Motor neuron (in vitro differentiated cells): Measurements from ENCODE around the gene UNC119B. TPM values are rescaled to one million over a fixed set of nuclear protein-coding genes. Genes with fewer than 3 reads are reported as not detected.
A peak's percentile ranks its signal among the peaks of the same experiment; 100 is the strongest.
"Not testable (repeated sequence)": the region's sequence is repeated elsewhere in the genome, so short reads cannot be mapped to it uniquely, and the experiment has no call there.

Experiments
- ATAC-seq, 8 experiments: fragments of 200-7000 bp; cut with Tn5 transposase; replicated peaks in 6 of 8; 2 replicates each; pipeline ENCODE4 v1.8.0; 2021; ENCODE audit warnings: mild to moderate bottlenecking in 8 of 8, moderate library complexity in 8 of 8
- H3K27ac ChIP-seq, 2 donors: fragments of 250-450 bp; sonication (Bioruptor Pico); 2 replicates each; pipeline ENCODE4 v1.9.0; 2021; ENCODE audit warnings: antibody characterized with exemption in 2 of 2, mild to moderate bottlenecking in 2 of 2, moderate library complexity in 1 of 2
- H3K4me1 ChIP-seq, 2 donors: fragments of 250-450 bp; sonication (Bioruptor Pico); replicated peaks in 1 of 2; 2 replicates each; pipeline ENCODE4 v1.6.1; 2021; ENCODE audit warnings: antibody characterized with exemption in 2 of 2, mild to moderate bottlenecking in 2 of 2, moderate library complexity in 1 of 2
- H3K4me3 ChIP-seq, 5 donors: fragments of 250-450 bp; sonication (Bioruptor Pico); 2 replicates each; pipeline ENCODE4 v1.9.0; 2021; ENCODE audit warnings: antibody characterized with exemption in 5 of 5, mild to moderate bottlenecking in 5 of 5, moderate library complexity in 4 of 5
- WGBS, 10 experiments: fragments of 450-650 bp; shearing (Covaris generic); methylation state at CpG; one replicate each; pipeline ENCODE4 v1.0.0; 2022; 5-methylcytosine and 5-hydroxymethylcytosine counted together
- in situ Hi-C, 9 experiments: fragments of 400-800 bp; cut with MboI; loops; one replicate each; pipeline ENCODE4 v1.15.0; 2021; ENCODE audit warnings: low sequenced_read_pairs in 9 of 9, low pct_unique_long_range_greater_than_20kb in 2 of 9; ENCODE audit not compliant: unreplicated experiment in 9 of 9
- total RNA-seq, 8 experiments: library from RNA; unstranded; fragments of 300-600 nt; gene quantifications; 2 replicates each; pipeline versions ENCODE4 v1.2.3 to v1.2.4, GENCODE V29; 2022

UNC119B gene
- total RNA-seq, result 10 to 100 TPM; 15.7 to 37.7 (median 20.8) TPM

- in situ Hi-C loops, result loop anchor here in 3 of 9 experiments (10.0 kb wide), 1 partner anchor 125 kb away; the partner anchor contains the start of gene POP5 (in 3 of the 3)
- 0 to 1% (median 0%) methylated on average over 2 to 24 of the region's 76 CpGs; no CpG with 5 or more reads in 7 of the 10 experiments for WGBS, 10 experiments
- peak within 1 kb of the TSS; percentile 80 to 82 for H3K27ac ChIP-seq
- H3K4me3 ChIP-seq, result peak within 1 kb of the TSS; percentile 80 to 99 (median 90)
- peak; percentile 79 to 86 (median 84) for ATAC-seq
- peaks cover 14 to 21% of the 10 kb centered on the region in 2 donors for H3K4me1 ChIP-seq
Observed at GRCh38 chr12:120710031-120710804, at the start of gene UNC119B. Gene UNC119B, plus strand, starts transcription at chr12:120710458. Its CDS starts 17 bp downstream, at chr12:120710475.

DNA sequence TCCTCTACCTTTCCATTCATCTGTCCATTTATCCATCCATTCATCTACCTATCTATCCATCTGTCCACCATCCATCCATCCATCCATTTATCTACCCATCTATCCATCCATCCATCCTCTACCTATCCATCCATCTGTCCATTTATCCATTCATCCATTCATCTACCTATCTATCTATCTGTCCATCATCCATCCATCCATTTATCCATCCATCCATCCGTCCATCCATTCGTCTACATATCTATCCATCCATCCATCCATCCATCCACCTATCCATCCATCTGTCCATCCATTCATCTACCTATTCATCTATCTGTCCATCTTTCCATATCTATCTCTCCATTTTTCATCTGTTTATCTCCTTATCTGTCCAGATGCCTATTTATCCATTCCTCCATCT lies 48.8 kb upstream of the UNC119B start:
- WGBS, 10 experiments, result 0 to 98% (median 66%) methylated on average over 1 to 2 of the region's 2 CpGs
- no peak overlapping the region for H3K4me3 ChIP-seq
- ATAC-seq, result no peak
- H3K27ac ChIP-seq, result no peak overlapping the region
- in situ Hi-C loops, result no loop called here
- H3K4me1 ChIP-seq, result no peaks in the 10 kb centered on the region

- H3K27ac ChIP-seq, result no peak overlapping the region
- 33 to 100% (median 94%) methylated on average over 1 to 3 of the region's 3 CpGs; no CpG with 5 or more reads in 3 of the 10 experiments for WGBS, 10 experiments
- H3K4me3 ChIP-seq, result no peak overlapping the region
- in situ Hi-C loops, result no loop called here
- no peaks in the 10 kb centered on the region for H3K4me1 ChIP-seq
- ATAC-seq, result no peak
Observed at GRCh38 chr12:120662879-120663278, 47.4 kb upstream of the UNC119B start.

DNA sequence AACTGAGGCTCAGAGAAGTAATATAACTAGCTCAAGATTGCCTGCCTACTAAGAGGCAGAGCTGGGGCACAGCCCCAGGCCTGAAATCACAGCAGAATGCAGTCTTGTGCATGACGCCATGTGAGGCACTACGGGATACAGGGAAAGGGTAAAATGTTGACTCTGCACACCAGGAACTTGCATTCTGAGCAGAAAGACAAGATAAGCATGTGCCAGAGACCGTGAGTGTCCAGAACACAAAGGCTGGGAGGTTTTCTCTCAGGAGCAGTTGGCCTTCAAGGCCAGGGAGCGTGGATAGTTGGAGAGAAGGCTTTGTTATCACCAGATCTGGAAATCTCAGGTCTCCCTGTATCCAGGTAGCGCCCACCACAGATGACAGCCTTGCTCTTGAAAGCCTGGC lies 46.5 kb upstream of the UNC119B start:
- 7 to 100% (median 63%) methylated on average over 1 to 5 of the region's 5 CpGs; no CpG with 5 or more reads in 1 of the 10 experiments for WGBS, 10 experiments
- ATAC-seq, result no peak
- in situ Hi-C loops, result no loop called here
- Histone ChIP-seq H3K27ac (no peak overlapping the region), H3K4me1 (peaks cover 0 to 4% of the 10 kb centered on the region in 2 donors), H3K4me3 (no peak overlapping the region)

DNA sequence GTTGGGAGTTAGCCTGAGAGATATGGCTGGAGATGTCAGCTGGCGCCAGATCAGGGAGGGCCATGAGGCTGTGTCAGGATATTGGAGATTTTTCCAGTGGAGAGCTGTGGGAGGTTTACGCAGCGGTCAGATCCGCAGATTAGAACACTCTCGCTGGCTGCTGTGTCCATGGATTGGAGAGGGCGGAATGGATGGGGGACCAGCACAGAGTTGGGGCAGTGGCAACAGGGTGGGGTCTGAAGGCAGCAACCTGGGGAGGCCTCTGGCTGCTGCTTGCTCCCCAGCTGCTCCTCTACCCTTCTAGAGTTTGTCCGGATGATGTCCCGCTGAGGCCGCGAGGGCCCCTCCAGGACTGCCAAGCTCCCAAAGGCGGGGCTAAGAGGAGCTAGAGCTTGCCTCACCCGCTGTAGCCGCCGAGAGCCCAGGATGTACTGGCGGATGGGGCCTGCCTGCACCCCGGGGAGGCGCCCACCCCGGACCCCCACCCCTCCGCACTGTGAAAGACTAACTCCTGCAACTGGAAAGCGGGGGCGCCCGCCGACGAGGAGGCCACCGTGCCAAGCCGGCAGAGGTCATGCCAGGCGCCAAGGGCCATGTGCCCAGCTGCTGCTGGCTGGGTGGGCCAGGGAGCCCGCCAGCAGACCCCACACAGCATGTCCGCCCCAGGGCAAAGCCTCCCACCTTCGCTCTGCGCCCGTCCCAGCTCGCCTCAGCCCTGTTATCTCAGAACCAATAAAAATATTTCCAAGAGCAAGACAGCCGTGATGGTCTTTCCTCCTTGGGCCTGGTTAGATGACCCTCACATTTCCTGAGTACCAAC lies 43.5 kb upstream of the UNC119B start:
- Histone ChIP-seq H3K4me3 (no peak overlapping the region), H3K27ac (no peak overlapping the region), H3K4me1 (peaks cover 4 to 14% of the 10 kb centered on the region in 2 donors)
- peak in 5 of 8 experiments; percentile 22 to 49 (median 34) for ATAC-seq
- in situ Hi-C loops, result no loop called here
- WGBS, 10 experiments, result 36 to 100% (median 89%) methylated on average over 1 to 8 of the region's 34 CpGs; no CpG with 5 or more reads in 1 of the 10 experiments

GRCh38 chr12:120668091-120668867 lies 42.0 kb upstream of the UNC119B start:
- peaks cover 4 to 14% of the 10 kb centered on the region in 2 donors for H3K4me1 ChIP-seq
- in situ Hi-C loops, result no loop called here
- H3K27ac ChIP-seq, result no peak overlapping the region
- H3K4me3 ChIP-seq, result no peak overlapping the region
- 41 to 100% (median 77%) methylated on average over 1 to 9 of the region's 20 CpGs; no CpG with 5 or more reads in 2 of the 10 experiments for WGBS, 10 experiments
- ATAC-seq, result peak in 3 of 8 experiments; percentile 7 to 25 (median 13)

DNA sequence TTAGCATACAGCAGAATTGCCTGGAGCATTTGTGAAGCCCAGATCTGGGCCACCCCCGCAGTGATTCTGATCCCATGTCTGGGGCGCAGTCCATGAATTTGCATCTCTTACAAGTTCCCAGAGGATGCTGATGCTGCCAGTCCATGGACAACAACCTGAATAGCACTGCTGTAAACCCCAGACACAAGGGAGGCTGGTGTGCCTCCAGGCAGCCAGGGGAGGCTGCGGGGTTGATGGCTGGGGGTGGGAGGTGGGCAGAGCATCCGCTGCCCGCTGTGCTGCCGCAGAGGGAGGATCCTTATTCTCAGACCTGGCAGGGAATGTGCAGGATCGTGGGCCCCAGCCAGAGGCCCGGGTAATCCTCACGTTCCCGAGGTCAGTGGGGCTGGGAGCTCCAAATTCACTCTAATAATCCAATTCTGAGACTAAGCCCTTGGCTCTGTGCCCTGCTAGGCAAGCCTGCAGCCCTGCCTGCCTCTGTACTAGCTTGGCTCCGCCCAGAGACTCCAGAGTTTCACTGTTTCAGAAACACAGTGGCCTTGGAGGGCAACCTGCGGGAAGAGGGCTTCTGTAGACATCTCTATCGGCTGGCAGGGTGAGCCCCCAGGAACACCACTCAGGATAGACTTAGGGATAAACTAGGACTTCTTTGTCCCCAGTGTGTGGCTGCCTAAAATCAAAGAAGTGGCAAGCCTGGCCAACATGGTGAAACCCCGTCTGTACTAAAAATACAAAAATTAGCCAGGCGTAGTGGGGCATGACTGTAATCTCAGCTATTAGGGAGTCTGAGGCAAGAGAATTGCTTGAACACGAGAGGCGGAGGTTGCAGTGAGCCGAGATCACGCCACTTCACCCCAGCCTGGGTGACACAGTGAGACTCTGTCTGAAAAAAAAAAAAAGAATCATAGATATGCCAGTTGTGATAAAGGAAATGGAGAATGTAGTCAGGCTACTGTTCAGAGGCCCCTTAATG lies 41.1 kb upstream of the UNC119B start:
- peaks cover 4 to 14% of the 10 kb centered on the region in 2 donors for H3K4me1 ChIP-seq
- WGBS, 10 experiments, result 27 to 92% (median 60%) methylated on average over 2 to 9 of the region's 19 CpGs; no CpG with 5 or more reads in 4 of the 10 experiments
- in situ Hi-C loops, result no loop called here
- peak; percentile 72 to 99 (median 83) for ATAC-seq
- no peak overlapping the region for H3K27ac ChIP-seq
- H3K4me3 ChIP-seq, result no peak overlapping the region

GRCh38 chr12:120670237-120670636 lies 40.0 kb upstream of the UNC119B start:
- in situ Hi-C loops, result not testable (repeated sequence)

GRCh38 chr12:120670667-120671066 lies 39.6 kb upstream of the UNC119B start:
- no peak overlapping the region for H3K27ac ChIP-seq
- peaks cover 4 to 14% of the 10 kb centered on the region in 2 donors for H3K4me1 ChIP-seq
- no peak overlapping the region for H3K4me3 ChIP-seq
- 72 to 100% (median 80%) methylated on average over 1 to 5 of the region's 5 CpGs; no CpG with 5 or more reads in 3 of the 10 experiments for WGBS, 10 experiments
- in situ Hi-C loops, result no loop called here
- no peak for ATAC-seq

More at GRCh38 chr12:120670237-120670636, 40.0 kb upstream of the UNC119B start:
- not testable (repeated sequence) for H3K4me3 ChIP-seq, ATAC-seq, H3K27ac ChIP-seq
- 60 to 100% (median 93%) methylated on average over 1 to 6 of the region's 6 CpGs; no CpG with 5 or more reads in 2 of the 10 experiments for WGBS, 10 experiments
- peaks cover 4 to 14% of the 10 kb centered on the region in 2 donors for H3K4me1 ChIP-seq

DNA sequence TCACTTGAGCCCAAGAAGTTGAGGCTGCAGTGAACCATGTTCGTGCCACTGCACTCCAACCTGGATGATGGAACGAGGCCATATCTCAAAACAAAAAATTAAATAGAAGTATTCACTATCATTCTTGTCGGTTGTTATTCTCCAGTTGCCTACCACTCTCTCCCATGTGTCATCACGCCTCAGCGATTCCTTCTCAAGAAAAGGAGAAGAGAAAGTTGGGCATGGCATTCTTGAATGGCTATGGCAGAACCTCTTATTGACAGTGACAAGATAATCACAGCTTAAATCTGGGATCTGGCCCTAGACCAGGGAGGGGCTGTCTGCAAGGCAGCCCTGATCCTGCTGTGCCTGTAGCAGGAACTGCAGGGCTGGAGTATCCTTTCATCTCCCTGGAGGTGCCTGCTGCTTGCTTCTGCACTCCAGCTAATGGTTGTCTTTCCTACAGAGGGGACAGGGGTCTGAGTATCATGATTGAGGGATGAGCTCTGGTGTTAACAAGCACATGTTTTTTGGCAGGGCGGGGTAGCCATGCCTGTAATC lies 36.1 kb upstream of the UNC119B start:
- in situ Hi-C loops, result no loop called here
- Histone ChIP-seq H3K4me3 (no peak overlapping the region), H3K27ac (no peak overlapping the region), H3K4me1 (peaks cover 4 to 6% of the 10 kb centered on the region in 2 donors)
- ATAC-seq, result no peak
- WGBS, 10 experiments, result 44 to 100% (median 80%) methylated on average over 3 to 5 of the region's 6 CpGs; no CpG with 5 or more reads in 3 of the 10 experiments

GRCh38 chr12:120677765-120678473 lies 32.3 kb upstream of the UNC119B start:
- no peak overlapping the region for H3K4me3 ChIP-seq

More at GRCh38 chr12:120677765-120678473, 32.3 kb upstream of the UNC119B start:
- no peak overlapping the region for H3K27ac ChIP-seq
- ATAC-seq, result no peak
- WGBS, 10 experiments, result 60 to 100% (median 75%) methylated on average over 1 to 6 of the region's 7 CpGs; no CpG with 5 or more reads in 2 of the 10 experiments
- in situ Hi-C loops, result no loop called here
- H3K4me1 ChIP-seq, result no peaks in the 10 kb centered on the region
